ENCODE measurements around the gene NEURL4.

DNA sequence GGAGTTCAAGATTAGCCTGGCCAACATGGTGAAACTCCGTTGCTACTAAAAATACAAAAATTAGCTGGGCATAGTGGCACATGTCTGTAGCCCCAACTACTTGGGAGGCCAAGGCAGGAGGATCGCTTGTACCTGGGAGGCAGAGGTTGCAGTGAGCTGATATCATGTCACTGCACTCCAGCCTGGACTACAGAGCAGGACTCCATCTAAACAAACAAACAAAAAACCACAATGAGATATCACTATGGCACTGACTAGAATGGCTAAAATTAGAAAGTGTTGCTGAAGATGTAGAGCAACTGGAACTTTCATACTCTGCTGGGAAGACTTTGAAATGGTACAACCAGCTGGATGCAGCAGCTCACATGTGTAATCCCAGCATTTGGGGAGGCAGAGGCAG lies 45.2 kb upstream of the NEURL4 start:
- TF ChIP-seq, protein P1, sequence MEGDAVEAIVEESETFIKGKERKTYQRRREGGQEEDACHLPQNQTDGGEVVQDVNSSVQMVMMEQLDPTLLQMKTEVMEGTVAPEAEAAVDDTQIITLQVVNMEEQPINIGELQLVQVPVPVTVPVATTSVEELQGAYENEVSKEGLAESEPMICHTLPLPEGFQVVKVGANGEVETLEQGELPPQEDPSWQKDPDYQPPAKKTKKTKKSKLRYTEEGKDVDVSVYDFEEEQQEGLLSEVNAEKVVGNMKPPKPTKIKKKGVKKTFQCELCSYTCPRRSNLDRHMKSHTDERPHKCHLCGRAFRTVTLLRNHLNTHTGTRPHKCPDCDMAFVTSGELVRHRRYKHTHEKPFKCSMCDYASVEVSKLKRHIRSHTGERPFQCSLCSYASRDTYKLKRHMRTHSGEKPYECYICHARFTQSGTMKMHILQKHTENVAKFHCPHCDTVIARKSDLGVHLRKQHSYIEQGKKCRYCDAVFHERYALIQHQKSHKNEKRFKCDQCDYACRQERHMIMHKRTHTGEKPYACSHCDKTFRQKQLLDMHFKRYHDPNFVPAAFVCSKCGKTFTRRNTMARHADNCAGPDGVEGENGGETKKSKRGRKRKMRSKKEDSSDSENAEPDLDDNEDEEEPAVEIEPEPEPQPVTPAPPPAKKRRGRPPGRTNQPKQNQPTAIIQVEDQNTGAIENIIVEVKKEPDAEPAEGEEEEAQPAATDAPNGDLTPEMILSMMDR (IDR thresholded peaks at IDR 0.05): no peak
- TF ChIP-seq POLR2A (IDR thresholded peaks at IDR 0.05) (no peak), POLR2AphosphoS5 (IDR thresholded peaks at IDR 0.05) (no peak)

Data from prostate gland (tissue), 2 donors.